WTC11 (cell line): ENCODE measurements around the gene OR52W1.

Source experiments
- TEAD4 ChIP-seq: sonication (generic); formaldehyde crosslinking; IDR thresholded peaks from 2 replicates; pipeline ENCODE4 v1.8.0; 2022; ENCODE audit warnings: mild to moderate bottlenecking, missing genetic modification reagents
- TF ChIP-seq, protein P1 (sequence below): fragments of 200-600 bp; IDR thresholded peaks from 2 replicates; pipeline ENCODE4 v1.8.0; 2022; ENCODE audit warnings: antibody characterized with exemption
- TF ChIP-seq, protein P2 (sequence below): sonication (generic); formaldehyde crosslinking; IDR thresholded peaks from 2 replicates; pipeline ENCODE4 v1.8.0; 2022; ENCODE audit warnings: mild to moderate bottlenecking, missing genetic modification reagents

DNA sequence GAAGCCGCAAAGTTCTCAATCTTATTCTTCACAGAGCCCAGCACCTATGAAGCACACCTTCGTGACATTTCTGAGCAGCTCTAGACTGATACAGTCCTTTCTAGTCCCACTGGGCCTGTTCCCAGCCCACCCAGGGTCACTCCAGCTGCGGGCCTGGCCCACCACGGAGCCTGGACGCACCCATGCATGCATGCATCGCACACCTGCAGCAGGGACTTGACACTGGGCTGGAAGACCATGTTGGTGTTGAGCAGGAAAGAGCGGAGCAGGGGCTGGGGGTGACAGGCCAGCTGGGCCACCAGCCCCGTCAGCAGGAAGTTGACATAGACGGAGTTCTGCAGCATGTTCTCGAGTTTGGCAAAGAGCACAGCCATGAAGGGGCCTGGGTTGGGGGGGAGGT is 15.5 kb downstream of the OR52W1 start:
- TF ChIP-seq, protein P1, sequence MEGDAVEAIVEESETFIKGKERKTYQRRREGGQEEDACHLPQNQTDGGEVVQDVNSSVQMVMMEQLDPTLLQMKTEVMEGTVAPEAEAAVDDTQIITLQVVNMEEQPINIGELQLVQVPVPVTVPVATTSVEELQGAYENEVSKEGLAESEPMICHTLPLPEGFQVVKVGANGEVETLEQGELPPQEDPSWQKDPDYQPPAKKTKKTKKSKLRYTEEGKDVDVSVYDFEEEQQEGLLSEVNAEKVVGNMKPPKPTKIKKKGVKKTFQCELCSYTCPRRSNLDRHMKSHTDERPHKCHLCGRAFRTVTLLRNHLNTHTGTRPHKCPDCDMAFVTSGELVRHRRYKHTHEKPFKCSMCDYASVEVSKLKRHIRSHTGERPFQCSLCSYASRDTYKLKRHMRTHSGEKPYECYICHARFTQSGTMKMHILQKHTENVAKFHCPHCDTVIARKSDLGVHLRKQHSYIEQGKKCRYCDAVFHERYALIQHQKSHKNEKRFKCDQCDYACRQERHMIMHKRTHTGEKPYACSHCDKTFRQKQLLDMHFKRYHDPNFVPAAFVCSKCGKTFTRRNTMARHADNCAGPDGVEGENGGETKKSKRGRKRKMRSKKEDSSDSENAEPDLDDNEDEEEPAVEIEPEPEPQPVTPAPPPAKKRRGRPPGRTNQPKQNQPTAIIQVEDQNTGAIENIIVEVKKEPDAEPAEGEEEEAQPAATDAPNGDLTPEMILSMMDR = no peak
- TF ChIP-seq TEAD4 = no peak
- TF ChIP-seq, protein P2, sequence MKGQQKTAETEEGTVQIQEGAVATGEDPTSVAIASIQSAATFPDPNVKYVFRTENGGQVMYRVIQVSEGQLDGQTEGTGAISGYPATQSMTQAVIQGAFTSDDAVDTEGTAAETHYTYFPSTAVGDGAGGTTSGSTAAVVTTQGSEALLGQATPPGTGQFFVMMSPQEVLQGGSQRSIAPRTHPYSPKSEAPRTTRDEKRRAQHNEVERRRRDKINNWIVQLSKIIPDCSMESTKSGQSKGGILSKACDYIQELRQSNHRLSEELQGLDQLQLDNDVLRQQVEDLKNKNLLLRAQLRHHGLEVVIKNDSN = no peak
